Keratinocyte (primary cell): ENCODE results near the gene LUZP1. TPM values are rescaled to one million over a fixed set of nuclear protein-coding genes. Genes with fewer than 3 reads are reported as not detected.
A peak's percentile ranks its signal among the peaks of the same experiment; 100 is the strongest.

Experiments
- DNase-seq: peaks from one replicate; pipeline ENCODE4 v3.0.0-alpha.2; 2011; ENCODE audit warnings: low read depth, missing footprints, low spot score
- FAIRE-seq: peaks from 2 replicates; lab custom pipeline; 2011; peaks lifted over from hg19 to GRCh38; lab: Jason Lieb, UNC
- H2AFZ ChIP-seq: 2 replicates; pipeline ENCODE4 v1.6.0; 2012; ENCODE audit warnings: low read length, control low read depth, inconsistent platforms; ENCODE audit not compliant: control insufficient read depth
- H3K27ac ChIP-seq: 2 replicates; pipeline ENCODE4 v1.5.1; 2011; ENCODE audit warnings: low read length; ENCODE audit not compliant: control insufficient read depth, insufficient read depth
- H3K27me3 ChIP-seq: 3 replicates; pipeline ENCODE4 v1.6.0; 2011; ENCODE audit warnings: low read length; ENCODE audit not compliant: control insufficient read depth, insufficient read depth; ENCODE audit errors: extremely low read depth
- H3K36me3 ChIP-seq, 2 experiments: 2 replicates in 1 of 2; 3 replicates in 1 of 2; pipeline ENCODE4 v1.5.1; 2011; ENCODE audit warnings: low read length in 2 of 2, mild to moderate bottlenecking in 1 of 2; ENCODE audit not compliant: control insufficient read depth in 2 of 2, insufficient read depth in 2 of 2; ENCODE audit errors: extremely low read depth in 1 of 2
- H3K4me1 ChIP-seq: 3 replicates; pipeline ENCODE4 v1.5.1; 2011; ENCODE audit warnings: low read length; ENCODE audit not compliant: control insufficient read depth, insufficient read depth; ENCODE audit errors: extremely low read depth
- H3K4me2 ChIP-seq: 3 replicates; pipeline ENCODE4 v1.6.0; 2011; ENCODE audit warnings: low read depth, low read length; ENCODE audit not compliant: control insufficient read depth, insufficient read depth; ENCODE audit errors: extremely low read depth
- H3K4me3 ChIP-seq, 3 experiments: fragments of 200-600 bp in 1 of 3; sonication (generic) in 1 of 3; 2 replicates in 2 of 3; 3 replicates in 1 of 3; pipeline ENCODE4 v1.5.1; 2011 to 2016; ENCODE audit warnings: low read length in 3 of 3, mild to moderate bottlenecking in 3 of 3, control low read depth in 2 of 3, inconsistent platforms in 1 of 3, low read depth in 1 of 3, mixed read lengths in 1 of 3, mixed run types in 1 of 3, moderate library complexity in 1 of 3; ENCODE audit not compliant: control insufficient read depth in 2 of 3, insufficient read depth in 2 of 3; ENCODE audit errors: extremely low read depth in 1 of 3
- H3K79me2 ChIP-seq: 2 replicates; pipeline ENCODE4 v1.6.0; 2012; ENCODE audit warnings: low read length; ENCODE audit not compliant: control insufficient read depth, insufficient read depth
- H3K9ac ChIP-seq: 3 replicates; pipeline ENCODE4 v1.6.0; 2011; ENCODE audit warnings: low read length; ENCODE audit not compliant: control insufficient read depth, insufficient read depth; ENCODE audit errors: extremely low read depth
- H3K9me1 ChIP-seq: 3 replicates; pipeline ENCODE4 v1.6.0; 2011; ENCODE audit warnings: low read length; ENCODE audit not compliant: control insufficient read depth, insufficient read depth; ENCODE audit errors: extremely low read depth
- H3K9me3 ChIP-seq: 2 replicates; pipeline ENCODE4 v1.5.1; 2012; ENCODE audit warnings: low read depth, low read length; ENCODE audit not compliant: control insufficient read depth
- H4K20me1 ChIP-seq: 3 replicates; pipeline ENCODE4 v1.6.0; 2011; ENCODE audit warnings: low read length; ENCODE audit not compliant: control insufficient read depth, insufficient read depth; ENCODE audit errors: extremely low read depth
- EZH2 ChIP-seq: IDR thresholded peaks from one replicate; pipeline ENCODE4 v1.6.1; 2012; ENCODE audit warnings: inconsistent platforms, mild to moderate bottlenecking, low read length, moderate library complexity
- dilution Hi-C: fragments of 300-500 bp; cut with MboI; formaldehyde crosslinking; loops from one replicate; pipeline ENCODE4 v1.7.0; 2020; ENCODE audit warnings: low sequenced_read_pairs; ENCODE audit not compliant: extremely low pct_ligation_motif_present
- polyA plus RNA-seq, 5 experiments: library from polyadenylated mRNA; depleted of rRNA in 3 of 5; stranded (reverse) in 3 of 5; stranded (forward) in 1 of 5; unstranded in 1 of 5; fragments of >200 nt; gene quantifications; 1 replicate in 1 of 5; 2 replicates in 3 of 5; 3 replicates in 1 of 5; pipeline versions ENCODE4 v1.2.1 to v1.2.3, GENCODE V29; 2011 to 2012; ENCODE audit warnings: missing spikeins in 2 of 5, low read depth in 1 of 5, low replicate concordance in 1 of 5
- TF ChIP-seq, protein P1 (sequence below), 3 experiments: IDR thresholded peaks in 1 of 3; conservative IDR thresholded peaks in 1 of 3; optimal IDR thresholded peaks in 1 of 3; 2 replicates in 2 of 3; 3 replicates in 1 of 3; pipeline versions ENCODE3 to v1.5.1; 2011; ENCODE audit warnings: low read length in 3 of 3, mild to moderate bottlenecking in 3 of 3, moderate library complexity in 2 of 3, control low read depth in 1 of 3, inconsistent platforms in 1 of 3; ENCODE audit not compliant: insufficient read depth in 2 of 3; ENCODE audit errors: extremely low read depth in 1 of 3

LUZP1 gene
- polyA plus RNA-seq, 1 donor (not counting 4 experiments of a cell fraction or from before 2014, with no cell fraction given), result 52.5 TPM

GRCh38 chr1:23216771-23217420 is 48.2 kb upstream of the LUZP1 start:
- peaks cover 25% of the 10 kb centered on the region for H3K27me3 ChIP-seq
- no peak for DNase-seq

DNA sequence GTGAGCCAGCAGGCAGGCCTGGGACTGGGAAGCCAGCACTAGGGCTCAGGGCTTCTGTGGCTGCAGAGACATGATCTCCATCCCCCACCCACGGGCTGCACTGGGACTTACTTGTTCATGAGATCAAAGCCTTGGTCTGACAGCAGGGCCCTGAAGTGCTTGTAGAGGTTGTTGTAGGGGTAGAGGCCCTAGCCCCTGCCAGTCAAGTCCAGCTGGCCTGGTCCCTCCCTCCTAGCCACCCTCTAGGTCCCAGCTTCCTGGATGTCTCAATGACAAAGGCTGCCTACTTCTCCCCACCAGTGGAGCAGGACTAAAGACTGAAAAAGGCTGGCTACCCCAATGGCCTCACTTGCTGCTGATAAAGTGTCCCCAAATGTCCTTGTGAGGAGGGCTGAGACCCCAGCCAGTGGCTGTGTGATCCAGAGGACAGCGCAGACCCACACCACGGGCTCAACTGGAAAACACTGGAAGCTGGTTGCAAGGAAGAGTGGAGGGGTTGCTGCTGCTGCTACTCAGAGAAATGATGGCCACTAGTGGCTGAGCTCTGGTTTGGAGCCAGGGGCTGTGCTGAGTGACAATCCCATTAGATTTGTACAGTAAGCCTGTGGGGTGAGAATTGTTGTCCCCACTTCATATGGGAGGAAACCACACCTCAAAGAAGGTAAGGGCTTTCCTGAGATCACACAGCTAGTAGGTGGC is 47.2 kb upstream of the LUZP1 start:
- no peaks in the 10 kb centered on the region for H3K36me3 ChIP-seq
- no peaks in the 10 kb centered on the region for H4K20me1 ChIP-seq
- peaks cover 25% of the 10 kb centered on the region for H3K27me3 ChIP-seq
- no peak overlapping the region for H3K9ac ChIP-seq
- no peak overlapping the region for H3K4me2 ChIP-seq
- FAIRE-seq (no peak), DNase-seq (no peak)
- H2AFZ ChIP-seq, result no peak overlapping the region
- H3K4me1 ChIP-seq, result peaks cover 5% of the 10 kb centered on the region
- H3K9me3 ChIP-seq, result no peaks in the 10 kb centered on the region
- dilution Hi-C loops, result no loop called here
- no peak for TF ChIP-seq EZH2
- TF ChIP-seq, protein P1, sequence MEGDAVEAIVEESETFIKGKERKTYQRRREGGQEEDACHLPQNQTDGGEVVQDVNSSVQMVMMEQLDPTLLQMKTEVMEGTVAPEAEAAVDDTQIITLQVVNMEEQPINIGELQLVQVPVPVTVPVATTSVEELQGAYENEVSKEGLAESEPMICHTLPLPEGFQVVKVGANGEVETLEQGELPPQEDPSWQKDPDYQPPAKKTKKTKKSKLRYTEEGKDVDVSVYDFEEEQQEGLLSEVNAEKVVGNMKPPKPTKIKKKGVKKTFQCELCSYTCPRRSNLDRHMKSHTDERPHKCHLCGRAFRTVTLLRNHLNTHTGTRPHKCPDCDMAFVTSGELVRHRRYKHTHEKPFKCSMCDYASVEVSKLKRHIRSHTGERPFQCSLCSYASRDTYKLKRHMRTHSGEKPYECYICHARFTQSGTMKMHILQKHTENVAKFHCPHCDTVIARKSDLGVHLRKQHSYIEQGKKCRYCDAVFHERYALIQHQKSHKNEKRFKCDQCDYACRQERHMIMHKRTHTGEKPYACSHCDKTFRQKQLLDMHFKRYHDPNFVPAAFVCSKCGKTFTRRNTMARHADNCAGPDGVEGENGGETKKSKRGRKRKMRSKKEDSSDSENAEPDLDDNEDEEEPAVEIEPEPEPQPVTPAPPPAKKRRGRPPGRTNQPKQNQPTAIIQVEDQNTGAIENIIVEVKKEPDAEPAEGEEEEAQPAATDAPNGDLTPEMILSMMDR (optimal IDR thresholded peaks at IDR 0.05 in 1 of 3, IDR thresholded peaks at IDR 0.05 in 1 of 3, conservative IDR thresholded peaks at IDR 0.05 in 1 of 3; ENCODE audit: extremely low read depth in 1 of 3, insufficient read depth in 2 of 3, low read length in 3 of 3), result no peak
- H3K4me3 ChIP-seq, result no peak overlapping the region
- H3K79me2 ChIP-seq, result no peaks in the 10 kb centered on the region
- H3K27ac ChIP-seq, result no peak overlapping the region
- no peaks in the 10 kb centered on the region for H3K9me1 ChIP-seq

More at GRCh38 chr1:23216771-23217420, 48.2 kb upstream of the LUZP1 start:
- Histone ChIP-seq H3K4me1 (peaks cover 4% of the 10 kb centered on the region), H3K27ac (no peak overlapping the region), H3K36me3 (no peaks in the 10 kb centered on the region), H3K9me3 (no peaks in the 10 kb centered on the region), H3K9ac (no peak overlapping the region), H3K4me2 (peak overlapping the region; percentile 63), H3K9me1 (no peaks in the 10 kb centered on the region), H3K79me2 (no peaks in the 10 kb centered on the region), H2AFZ (no peak overlapping the region), H3K4me3 (peak overlapping the region; percentile 36 to 54 (median 39)), H4K20me1 (no peaks in the 10 kb centered on the region)
- dilution Hi-C loops, result no loop called here
- TF ChIP-seq EZH2, result no peak
- TF ChIP-seq, protein P1 (optimal IDR thresholded peaks at IDR 0.05 in 1 of 3, IDR thresholded peaks at IDR 0.05 in 1 of 3, conservative IDR thresholded peaks at IDR 0.05 in 1 of 3; ENCODE audit: extremely low read depth in 1 of 3, insufficient read depth in 2 of 3, low read length in 3 of 3), result peak in 2 of 3 experiments; percentile 61 to 64
- FAIRE-seq, result no peak
